HUES6 (cell line): ENCODE results near the gene CASKIN2.

Experiments used
- H3K27ac ChIP-seq: 2 replicates; pipeline ENCODE4 v1.7.0; 2013; ENCODE audit warnings: low read depth, mild to moderate bottlenecking, low read length, inconsistent platforms
- H3K27me3 ChIP-seq: 2 replicates; pipeline ENCODE4 v1.6.1; 2013; ENCODE audit warnings: low read length; ENCODE audit not compliant: control insufficient read depth, insufficient read depth
- H3K36me3 ChIP-seq: 2 replicates; pipeline ENCODE4 v1.6.1; 2013; ENCODE audit warnings: low read length; ENCODE audit not compliant: control insufficient read depth, insufficient read depth
- H3K4me1 ChIP-seq: 2 replicates; pipeline ENCODE4 v1.6.1; 2013; ENCODE audit warnings: low read length; ENCODE audit not compliant: control insufficient read depth, insufficient read depth
- H3K4me3 ChIP-seq: 2 replicates; pipeline ENCODE4 v1.5.1; 2013; ENCODE audit warnings: low read depth, low read length
- H3K9ac ChIP-seq: one replicate; pipeline ENCODE4 v1.6.1; 2013; ENCODE audit warnings: mild to moderate bottlenecking, low read length
- H3K9me3 ChIP-seq: 2 replicates; pipeline ENCODE4 v1.6.1; 2013; ENCODE audit warnings: low read depth, low read length; ENCODE audit not compliant: control insufficient read depth, insufficient read depth

CASKIN2 gene

DNA sequence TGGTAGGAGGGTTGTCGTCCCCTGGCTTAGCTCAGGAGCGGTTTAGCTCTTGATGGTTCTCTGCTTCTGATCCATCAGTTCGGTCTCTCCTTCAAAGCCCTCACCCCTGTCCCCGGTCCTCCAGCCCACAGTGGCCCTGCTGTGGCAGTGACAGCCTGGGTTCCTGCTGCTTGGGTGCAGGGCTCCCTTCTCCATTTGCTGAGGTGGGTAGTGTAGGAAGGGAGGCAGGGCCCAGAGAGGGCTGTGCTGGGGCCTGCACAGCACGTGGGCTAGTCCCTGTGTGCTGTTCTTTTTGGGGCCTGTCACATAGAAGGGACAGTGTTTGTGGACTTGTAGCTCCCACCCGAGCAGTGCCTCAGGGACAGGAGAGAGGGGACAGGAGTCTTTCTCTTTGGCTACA is 40.6 kb downstream of the CASKIN2 start:
- peaks cover 21% of the 10 kb centered on the region for H3K36me3 ChIP-seq

GRCh38 chr17:75473246-75473645 is 42.1 kb downstream of the CASKIN2 start:
- Histone ChIP-seq H3K4me3 (no peak overlapping the region), H3K9ac (no peak overlapping the region), H3K4me1 (no peaks in the 10 kb centered on the region), H3K27ac (no peak overlapping the region), H3K36me3 (peaks cover 21% of the 10 kb centered on the region), H3K27me3 (no peaks in the 10 kb centered on the region), H3K9me3 (no peaks in the 10 kb centered on the region)

More for the DNA sequence above, 40.6 kb downstream of the CASKIN2 start:
- peaks cover 7% of the 10 kb centered on the region for H3K4me1 ChIP-seq
- H3K27ac ChIP-seq = no peak overlapping the region
- no peak overlapping the region for H3K4me3 ChIP-seq
- H3K27me3 ChIP-seq = no peaks in the 10 kb centered on the region
- H3K9me3 ChIP-seq = no peaks in the 10 kb centered on the region
- H3K9ac ChIP-seq = no peak overlapping the region

GRCh38 chr17:75472119-75472518 is 43.2 kb downstream of the CASKIN2 start:
- H3K4me1 ChIP-seq = no peaks in the 10 kb centered on the region
- H3K4me3 ChIP-seq = no peak overlapping the region
- no peaks in the 10 kb centered on the region for H3K27me3 ChIP-seq
- H3K9me3 ChIP-seq = no peaks in the 10 kb centered on the region
- no peak overlapping the region for H3K9ac ChIP-seq
- H3K36me3 ChIP-seq = peaks cover 21% of the 10 kb centered on the region
- H3K27ac ChIP-seq = no peak overlapping the region

DNA sequence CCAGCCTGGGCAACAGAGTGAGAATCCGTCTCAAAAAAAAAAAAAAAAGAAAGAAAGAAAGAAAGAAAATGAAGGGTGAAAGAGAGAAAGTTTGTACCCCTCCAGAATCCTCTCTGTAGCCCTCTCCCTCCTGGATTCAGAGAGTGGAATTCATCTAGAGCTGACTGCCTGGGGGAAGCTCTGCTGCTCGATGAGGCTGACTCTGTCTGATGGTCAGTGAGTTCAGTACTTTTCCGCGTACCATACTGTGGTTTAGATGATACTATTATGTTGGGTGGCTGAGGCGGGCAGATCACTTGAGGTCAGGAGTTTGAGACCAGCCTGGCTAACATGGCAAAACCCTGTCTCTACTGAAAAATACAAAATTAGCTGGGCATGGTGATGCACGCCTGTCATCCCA is 44.1 kb downstream of the CASKIN2 start:
- Histone ChIP-seq H3K27ac (no peak overlapping the region), H3K4me3 (no peak overlapping the region), H3K9ac (no peak overlapping the region), H3K4me1 (no peaks in the 10 kb centered on the region), H3K36me3 (peaks cover 21% of the 10 kb centered on the region), H3K9me3 (no peaks in the 10 kb centered on the region), H3K27me3 (no peaks in the 10 kb centered on the region)

DNA sequence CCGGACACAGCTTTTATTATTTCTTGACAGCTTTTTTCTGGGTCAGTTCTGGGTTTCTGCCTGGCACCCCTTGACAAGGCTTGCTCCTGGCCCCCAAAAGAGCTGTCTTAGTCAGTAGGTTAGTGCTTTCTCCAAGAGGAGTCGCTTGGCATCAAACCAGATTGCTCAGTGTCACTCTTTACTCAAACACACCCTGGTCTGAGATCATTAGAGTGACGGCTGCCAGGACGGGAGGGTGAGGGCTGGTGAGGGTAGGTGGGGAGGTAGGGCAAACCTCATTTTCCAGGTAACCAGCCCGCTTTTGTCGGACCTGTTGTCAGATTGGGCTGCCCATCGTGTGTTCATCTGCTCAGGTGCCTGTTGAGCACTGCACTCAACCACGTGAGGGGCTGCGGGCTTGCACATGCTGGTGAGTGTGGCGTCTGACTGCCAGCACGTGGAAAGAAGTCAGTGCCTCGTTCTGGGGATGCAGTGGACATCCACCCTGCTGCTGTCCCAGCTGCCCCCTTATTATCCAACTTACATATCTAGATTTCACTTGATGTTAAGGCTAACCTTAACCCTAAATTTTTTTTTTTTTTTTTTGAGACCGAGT is 46.5 kb downstream of the CASKIN2 start:
- H3K36me3 ChIP-seq = peaks cover 16% of the 10 kb centered on the region
- no peaks in the 10 kb centered on the region for H3K27me3 ChIP-seq
- H3K4me3 ChIP-seq = no peak overlapping the region

DNA sequence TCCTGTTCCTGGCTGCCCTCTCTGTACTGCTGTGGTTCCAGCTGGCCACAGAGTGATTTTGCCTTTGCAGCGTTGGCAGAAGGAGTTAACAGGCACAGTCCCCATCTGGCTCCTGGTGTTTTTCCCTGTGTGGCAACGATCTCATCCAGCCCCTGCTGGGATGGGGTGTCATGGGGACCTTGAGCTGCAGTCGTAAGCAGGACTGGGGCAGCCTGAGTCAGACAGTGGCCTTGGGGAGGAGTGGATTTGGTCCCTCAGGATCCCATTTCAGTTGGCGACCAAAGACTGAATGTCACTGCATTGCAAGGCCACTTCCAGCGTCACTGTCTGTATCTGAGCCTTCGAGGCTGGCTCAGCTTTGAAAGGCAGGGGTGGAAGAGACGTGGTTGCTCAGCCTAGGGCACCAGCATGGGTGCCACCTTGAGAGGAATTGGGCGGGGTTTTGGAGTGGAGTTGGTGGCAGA is 47.0 kb downstream of the CASKIN2 start:
- Histone ChIP-seq H3K27me3 (no peaks in the 10 kb centered on the region), H3K27ac (no peak overlapping the region), H3K9ac (no peak overlapping the region), H3K4me1 (no peaks in the 10 kb centered on the region), H3K9me3 (no peaks in the 10 kb centered on the region), H3K4me3 (no peak overlapping the region), H3K36me3 (peaks cover 14% of the 10 kb centered on the region)

More for the DNA sequence above, 46.5 kb downstream of the CASKIN2 start:
- no peaks in the 10 kb centered on the region for H3K9me3 ChIP-seq
- no peak overlapping the region for H3K27ac ChIP-seq
- no peaks in the 10 kb centered on the region for H3K4me1 ChIP-seq
- no peak overlapping the region for H3K9ac ChIP-seq

- Histone ChIP-seq H3K4me3 (no peak overlapping the region), H3K27me3 (no peaks in the 10 kb centered on the region), H3K9ac (no peak overlapping the region), H3K4me1 (no peaks in the 10 kb centered on the region), H3K36me3 (no peaks in the 10 kb centered on the region), H3K9me3 (no peaks in the 10 kb centered on the region), H3K27ac (no peak overlapping the region)
Observed at GRCh38 chr17:75465039-75465438, 50.3 kb downstream of the CASKIN2 start.

DNA sequence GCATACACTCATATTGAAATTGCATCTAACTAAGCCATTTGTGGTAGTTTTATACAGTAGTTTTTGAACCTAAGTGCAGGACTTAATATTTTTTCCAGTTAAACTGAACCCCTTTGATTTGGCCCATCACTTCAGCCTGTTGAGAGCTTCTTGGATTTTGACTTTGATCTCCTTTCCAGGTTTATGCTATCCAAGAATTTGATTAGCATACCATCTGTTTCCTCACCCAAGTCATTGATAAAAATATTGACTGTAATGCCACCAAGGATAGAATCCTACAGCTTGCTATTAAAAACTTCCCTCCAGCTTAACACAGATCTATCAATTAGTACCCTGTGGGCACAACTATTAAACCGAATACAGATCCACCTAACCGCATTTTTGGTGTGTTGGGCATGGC is 51.7 kb downstream of the CASKIN2 start:
- Histone ChIP-seq H3K36me3 (no peaks in the 10 kb centered on the region), H3K9ac (no peak overlapping the region), H3K27ac (no peak overlapping the region), H3K27me3 (no peaks in the 10 kb centered on the region), H3K9me3 (no peaks in the 10 kb centered on the region), H3K4me1 (no peaks in the 10 kb centered on the region; the same call in 1 of the 2 replicates), H3K4me3 (no peak overlapping the region)

DNA sequence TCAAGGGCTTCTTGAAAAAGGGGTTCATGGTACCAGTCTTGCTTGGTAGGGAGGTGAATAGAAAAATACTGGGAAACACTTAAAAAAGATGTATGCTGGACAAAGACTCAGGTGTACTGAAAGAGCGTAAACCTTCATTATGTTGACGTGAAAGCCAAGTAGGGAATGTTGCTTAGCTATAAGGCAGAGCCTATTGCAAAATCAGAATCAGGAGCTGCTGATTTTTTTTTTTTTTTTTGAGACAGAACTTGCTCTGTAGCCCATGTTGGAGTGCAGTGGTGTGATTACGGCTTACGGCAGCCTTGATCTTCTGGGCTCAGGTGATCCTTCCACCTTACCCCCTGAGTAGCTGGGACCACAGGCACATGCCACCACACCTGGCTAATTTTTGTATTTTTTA is 55.0 kb downstream of the CASKIN2 start:
- Histone ChIP-seq H3K27me3 (no peaks in the 10 kb centered on the region), H3K36me3 (no peaks in the 10 kb centered on the region), H3K9me3 (no peaks in the 10 kb centered on the region), H3K9ac (no peak overlapping the region), H3K27ac (no peak overlapping the region), H3K4me1 (peaks cover 13% of the 10 kb centered on the region), H3K4me3 (no peak overlapping the region)

DNA sequence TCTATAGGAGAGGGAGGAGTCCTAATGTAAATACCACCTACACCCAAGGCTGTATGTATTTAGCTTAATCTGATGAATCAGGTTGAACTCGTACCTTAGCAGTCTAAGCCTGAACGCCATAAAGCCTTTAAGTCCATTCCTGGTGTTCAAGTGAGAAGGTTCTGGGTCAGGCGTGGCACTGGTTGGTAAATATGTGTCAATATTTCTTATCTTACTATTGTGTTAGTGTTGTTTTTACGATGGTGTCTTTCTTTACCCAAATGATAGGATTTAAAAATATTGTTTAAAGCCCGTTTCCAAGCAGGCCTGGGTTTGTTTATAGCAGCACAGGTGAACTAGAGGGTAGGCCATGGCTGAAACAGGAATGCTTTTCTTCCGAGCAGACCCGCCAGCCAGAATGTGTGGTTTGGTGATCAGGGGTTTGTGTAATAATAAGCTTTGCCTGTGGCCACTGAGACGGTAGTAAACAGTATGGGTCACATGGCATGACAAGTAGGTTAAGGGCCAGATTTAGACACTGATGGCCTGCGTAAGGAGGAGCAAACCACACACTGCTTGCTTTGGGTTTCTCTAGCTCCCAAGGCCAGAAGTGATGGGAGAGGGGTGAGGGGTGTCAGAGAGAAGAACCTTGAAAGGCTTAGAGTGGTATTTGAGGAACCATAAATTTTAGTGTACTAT is 55.6 kb downstream of the CASKIN2 start:
- Histone ChIP-seq H3K4me1 (peaks cover 13% of the 10 kb centered on the region), H3K9ac (no peak overlapping the region), H3K4me3 (no peak overlapping the region), H3K9me3 (no peaks in the 10 kb centered on the region), H3K27me3 (no peaks in the 10 kb centered on the region), H3K27ac (no peak overlapping the region), H3K36me3 (no peaks in the 10 kb centered on the region)

GRCh38 chr17:75459246-75459589 is 56.1 kb downstream of the CASKIN2 start:
- Histone ChIP-seq H3K4me1 (peaks cover 13% of the 10 kb centered on the region), H3K4me3 (no peak overlapping the region), H3K9me3 (no peaks in the 10 kb centered on the region), H3K36me3 (no peaks in the 10 kb centered on the region), H3K27ac (no peak overlapping the region), H3K9ac (no peak overlapping the region), H3K27me3 (no peaks in the 10 kb centered on the region)
